GM10266 (cell line): ENCODE measurements around the gene ABCC5.
"Not testable (repeated sequence)": the region's sequence is repeated elsewhere in the genome, so short reads cannot be mapped to it uniquely, and the experiment has no call there.

Experiments used
- DNase-seq: peaks from one replicate; pipeline ENCODE4 v3.0.0; 2012; ENCODE audit errors: extremely low spot score
- TF ChIP-seq, protein P1 (sequence below): IDR thresholded peaks from 2 replicates; pipeline ENCODE4 v1.5.1; 2012; ENCODE audit warnings: mild to moderate bottlenecking, low read depth; ENCODE audit not compliant: control insufficient read depth, insufficient read depth; ENCODE audit errors: missing control alignments

ABCC5 gene

GRCh38 chr3:184045995-184046394, 28.3 kb upstream of the ABCC5 start:
- TF ChIP-seq, protein P1, sequence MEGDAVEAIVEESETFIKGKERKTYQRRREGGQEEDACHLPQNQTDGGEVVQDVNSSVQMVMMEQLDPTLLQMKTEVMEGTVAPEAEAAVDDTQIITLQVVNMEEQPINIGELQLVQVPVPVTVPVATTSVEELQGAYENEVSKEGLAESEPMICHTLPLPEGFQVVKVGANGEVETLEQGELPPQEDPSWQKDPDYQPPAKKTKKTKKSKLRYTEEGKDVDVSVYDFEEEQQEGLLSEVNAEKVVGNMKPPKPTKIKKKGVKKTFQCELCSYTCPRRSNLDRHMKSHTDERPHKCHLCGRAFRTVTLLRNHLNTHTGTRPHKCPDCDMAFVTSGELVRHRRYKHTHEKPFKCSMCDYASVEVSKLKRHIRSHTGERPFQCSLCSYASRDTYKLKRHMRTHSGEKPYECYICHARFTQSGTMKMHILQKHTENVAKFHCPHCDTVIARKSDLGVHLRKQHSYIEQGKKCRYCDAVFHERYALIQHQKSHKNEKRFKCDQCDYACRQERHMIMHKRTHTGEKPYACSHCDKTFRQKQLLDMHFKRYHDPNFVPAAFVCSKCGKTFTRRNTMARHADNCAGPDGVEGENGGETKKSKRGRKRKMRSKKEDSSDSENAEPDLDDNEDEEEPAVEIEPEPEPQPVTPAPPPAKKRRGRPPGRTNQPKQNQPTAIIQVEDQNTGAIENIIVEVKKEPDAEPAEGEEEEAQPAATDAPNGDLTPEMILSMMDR = no peak
- DNase-seq = no peak

GRCh38 chr3:184042617-184043016, 24.9 kb upstream of the ABCC5 start:
- TF ChIP-seq, protein P1 = no peak
- no peak for DNase-seq

DNA sequence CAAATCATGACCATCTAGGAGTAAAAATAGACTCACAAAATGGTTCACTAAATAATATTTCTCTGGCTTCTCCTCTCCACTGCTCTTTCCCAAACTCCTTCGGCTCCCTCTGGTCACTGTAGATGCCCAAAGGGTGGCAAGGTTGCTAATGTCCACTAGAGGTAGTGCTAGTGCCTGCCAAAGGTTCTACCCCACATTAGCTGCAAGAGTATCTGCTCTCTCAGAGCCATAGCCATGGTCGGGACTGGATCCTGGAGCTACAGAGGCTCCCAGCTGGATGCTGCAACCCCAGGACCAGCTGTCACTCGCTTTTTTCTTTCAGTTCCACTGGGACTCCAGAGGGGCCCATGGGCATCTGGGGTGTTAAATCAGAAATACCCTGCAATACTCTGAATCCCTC, 22.3 kb upstream of the ABCC5 start:
- no peak for DNase-seq
- TF ChIP-seq, protein P1 = peak; percentile 28

DNA sequence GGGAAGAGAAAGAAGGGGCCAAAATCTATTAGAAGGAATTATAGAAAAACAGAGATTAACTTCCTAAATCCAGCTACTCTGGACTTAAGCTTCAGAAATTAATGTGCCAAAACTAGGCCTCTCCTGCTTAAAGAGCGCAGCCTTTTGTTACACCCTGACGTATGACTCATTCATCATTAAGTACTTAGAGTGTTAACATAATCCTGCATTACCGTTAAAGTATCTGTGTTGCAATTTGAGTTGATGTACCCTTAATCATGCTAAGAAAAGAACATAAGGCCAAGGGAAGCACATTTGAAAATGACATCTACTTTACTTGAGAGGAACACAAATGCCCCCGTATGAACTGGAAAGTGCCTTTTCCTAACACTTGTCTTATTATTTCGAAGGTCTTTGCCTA, 21.7 kb upstream of the ABCC5 start:
- no peak for DNase-seq

DNA sequence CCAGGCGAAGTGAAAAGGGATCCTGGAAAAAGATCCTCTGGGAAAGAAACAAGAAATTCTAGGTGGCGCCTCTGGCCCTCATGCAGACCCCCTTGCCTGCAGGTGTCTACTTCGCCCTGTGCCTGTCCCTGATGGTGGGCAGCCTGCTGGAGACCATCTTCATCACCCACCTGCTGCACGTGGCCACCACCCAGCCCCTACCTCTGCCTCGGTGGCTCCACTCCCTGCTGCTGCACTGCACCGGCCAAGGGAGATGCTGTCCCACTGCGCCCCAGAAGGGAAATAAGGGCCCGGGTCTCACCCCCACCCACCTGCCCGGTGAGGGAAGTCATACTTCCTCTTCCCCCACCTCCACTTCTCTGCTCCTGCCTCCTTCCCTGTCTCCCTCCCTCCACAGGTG, 20.6 kb upstream of the ABCC5 start:
- not testable (repeated sequence) for DNase-seq

More for the DNA sequence above, 21.7 kb upstream of the ABCC5 start:
- TF ChIP-seq, protein P1 = no peak

DNA sequence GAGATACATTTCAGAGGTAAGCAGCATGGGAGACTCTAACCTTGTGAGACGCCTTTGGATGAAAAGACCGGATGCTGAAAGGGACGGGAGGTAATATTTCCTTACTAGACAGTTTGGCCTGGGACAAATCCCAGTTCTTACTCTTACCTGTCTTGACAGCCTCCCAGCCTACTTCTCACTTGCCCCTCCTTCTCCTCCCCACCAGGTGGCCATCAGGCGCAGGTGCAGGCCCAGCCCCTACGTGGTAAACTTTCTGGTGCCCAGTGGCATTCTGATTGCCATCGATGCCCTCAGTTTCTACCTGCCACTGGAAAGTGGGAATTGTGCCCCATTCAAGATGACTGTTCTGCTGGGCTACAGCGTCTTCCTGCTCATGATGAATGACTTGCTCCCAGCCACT, 20.1 kb upstream of the ABCC5 start:
- DNase-seq = no peak
- TF ChIP-seq, protein P1 = no peak

- TF ChIP-seq, protein P1 = no peak
- no peak for DNase-seq
Measured at GRCh38 chr3:184031187-184031792, 13.6 kb upstream of the ABCC5 start, which contains the start of gene HTR3D. Gene HTR3D (plus strand): TSS chr3:184031742. CDS start chr3:184031742, 0 bp downstream.

DNA sequence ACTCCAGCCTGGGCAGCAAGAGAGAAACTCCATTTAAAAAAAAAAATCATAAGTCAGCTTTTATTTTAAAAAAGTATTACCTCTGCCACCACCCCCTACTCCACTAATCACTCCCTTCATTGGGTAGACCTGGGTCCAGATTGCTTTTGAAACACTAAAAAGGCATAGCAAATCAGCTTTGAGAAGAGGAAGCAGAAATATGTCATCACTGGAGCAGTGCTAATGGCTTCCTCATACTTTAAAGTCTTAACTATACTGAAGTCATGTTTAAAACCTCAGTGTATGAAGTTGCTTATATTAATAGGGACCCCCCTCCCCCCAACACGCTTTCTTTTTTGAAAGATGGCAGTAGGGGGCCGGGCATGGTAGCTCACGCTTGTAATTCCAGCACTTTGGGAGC, 12.9 kb upstream of the ABCC5 start:
- TF ChIP-seq, protein P1 = no peak
- DNase-seq = no peak
